Fibroblast of mammary gland (primary cell): ENCODE results near the gene ANKUB1.
"Not testable (repeated sequence)": the region's sequence is repeated elsewhere in the genome, so short reads cannot be mapped to it uniquely, and the experiment has no call there.

Experiments
- DNase-seq: peaks from one replicate; pipeline ENCODE4 v3.0.0-alpha.2; 2010; ENCODE audit warnings: low read depth
- H3K4me3 ChIP-seq: 2 replicates; pipeline ENCODE4 v1.5.1; 2011; ENCODE audit warnings: low read depth, mild to moderate bottlenecking, low read length, moderate library complexity; ENCODE audit not compliant: control insufficient read depth
- CTCF ChIP-seq: conservative IDR thresholded peaks from 2 replicates; pipeline ENCODE4 v1.5.1; 2011; ENCODE audit warnings: low read depth, low read length, inconsistent platforms; ENCODE audit not compliant: control insufficient read depth, insufficient read depth

The ANKUB1 gene

GRCh38 chr3:149792452-149793270 is at the start of gene ANKUB1:
Gene ANKUB1, minus strand, starts transcription at chr3:149792554. Its CDS starts 188 bp downstream, at chr3:149792366.
- H3K4me3 ChIP-seq = no peak within 1 kb of the TSS
- no peak for TF ChIP-seq CTCF
- no peak for DNase-seq

GRCh38 chr3:149839896-149840295 is 47.5 kb upstream of the ANKUB1 start:
- TF ChIP-seq CTCF = no peak
- H3K4me3 ChIP-seq = no peak overlapping the region
- DNase-seq = no peak

- H3K4me3 ChIP-seq = not testable (repeated sequence)
These were observed 47.1 kb upstream of the ANKUB1 start for GRCh38 chr3:149839469-149839868.

GRCh38 chr3:149838491-149838890 is 46.1 kb upstream of the ANKUB1 start:
- DNase-seq, H3K4me3 ChIP-seq: not testable (repeated sequence)

More at GRCh38 chr3:149839469-149839868, 47.1 kb upstream of the ANKUB1 start:
- peak; percentile 51 for DNase-seq

- no peak for TF ChIP-seq CTCF
These were observed 40.9 kb upstream of the ANKUB1 start for GRCh38 chr3:149833241-149833640.

GRCh38 chr3:149832086-149832485 is 39.7 kb upstream of the ANKUB1 start:
- DNase-seq = peak; percentile 32
- no peak overlapping the region for H3K4me3 ChIP-seq
- no peak for TF ChIP-seq CTCF

More at GRCh38 chr3:149833241-149833640, 40.9 kb upstream of the ANKUB1 start:
- DNase-seq = no peak
- H3K4me3 ChIP-seq = no peak overlapping the region

GRCh38 chr3:149831321-149831720 is 39.0 kb upstream of the ANKUB1 start:
- no peak for TF ChIP-seq CTCF
- DNase-seq = no peak
- no peak overlapping the region for H3K4me3 ChIP-seq

- no peak for DNase-seq
- TF ChIP-seq CTCF = no peak
- no peak overlapping the region for H3K4me3 ChIP-seq
These were observed 38.5 kb upstream of the ANKUB1 start for GRCh38 chr3:149830902-149831301.

GRCh38 chr3:149829631-149830030 is 37.3 kb upstream of the ANKUB1 start:
- H3K4me3 ChIP-seq, DNase-seq: not testable (repeated sequence)
